Activated CD4-positive, alpha-beta memory T cell treated with anti-CD3 and anti-CD28 coated beads for 36 hours (primary cell): ENCODE data around the gene PRB3. TPM values are rescaled to one million over a fixed set of nuclear protein-coding genes. Genes with fewer than 3 reads are reported as not detected.

Experiments
- total RNA-seq, 2 experiments: library from RNA; stranded (reverse); gene quantifications; one replicate each; pipeline ENCODE4 v1.2.3, GENCODE V29; 2021

The PRB3 gene
- total RNA-seq, 2 experiments from 2014 or later = not detected

Other genes with a start within 250 kb of the PRB3 start
- under 1 TPM; 0.92 to 0.93 TPM for gene TAS2R19, start 247.1 kb downstream of the PRB3 start, total RNA-seq
- 1 to 10 TPM; 1.1 TPM for gene TAS2R31, start 238.3 kb downstream of the PRB3 start, total RNA-seq
- under 1 TPM; 0.41 to 0.55 TPM for gene TAS2R46, start 207.4 kb downstream of the PRB3 start, total RNA-seq
- under 1 TPM in 1 of 2 experiments, not detected in 1; 0.21 TPM for gene TAS2R43, start 177.4 kb downstream of the PRB3 start, total RNA-seq
- gene TAS2R30, start 135.1 kb downstream of the PRB3 start, total RNA-seq = under 1 TPM; 0.87 to 0.95 TPM
- gene SMIM10L1, start 98.5 kb downstream of the PRB3 start, total RNA-seq = 1 to 10 TPM; 5.9 to 6.5 TPM
- not detected for gene TAS2R42, start 82.8 kb downstream of the PRB3 start, total RNA-seq
- not detected for gene PRB4, start 40.7 kb upstream of the PRB3 start, total RNA-seq
- gene PRB2, start 125.9 kb upstream of the PRB3 start, total RNA-seq = not detected